Panc1 (cell line): Measurements from ENCODE around the gene AOAH. TPM values are rescaled to one million over a fixed set of nuclear protein-coding genes. Genes with fewer than 3 reads are reported as not detected.

ENCODE experiments used
- ATAC-seq: fragments of 200-7000 bp; cut with Tn5 transposase; 2 replicates; pipeline ENCODE4 v1.9.1; 2020; ENCODE audit warnings: mild to moderate bottlenecking, moderate library complexity
- BruUV-seq: library from RNA; stranded (reverse); fragments of 400-500 nt; replicated peaks from 2 replicates; lab custom pipeline; 2021; lab: Mats Ljungman, UMichigan
- CTCF ChIA-PET: fragments of 300-600 bp; sonication (Branson Sonifier 250); formaldehyde crosslinking; loops from one replicate; lab custom pipeline; 2022; ENCODE audit warnings: antibody characterized with exemption; lab: Charles Lee
- POLR2A ChIA-PET: fragments of 300-600 bp; sonication (Branson Sonifier 250); formaldehyde crosslinking; loops from one replicate; lab custom pipeline; 2022; ENCODE audit warnings: antibody characterized with exemption; lab: Charles Lee
- DNase-seq: peaks from one replicate; pipeline ENCODE4 v3.0.0-alpha.2; 2010; ENCODE audit warnings: low read depth, low spot score
- H3K27ac ChIP-seq: 2 replicates; pipeline ENCODE4 v1.5.1; 2011; ENCODE audit warnings: mild to moderate bottlenecking, low read length, inconsistent platforms
- H3K27me3 ChIP-seq: fragments of 200-500 bp; sonication (Bioruptor generic); 2 replicates; pipeline ENCODE4 v1.6.0; 2014; ENCODE audit warnings: low read length, inconsistent platforms; ENCODE audit not compliant: control insufficient read depth, insufficient read depth
- H3K36me3 ChIP-seq: fragments of 200-500 bp; sonication (Bioruptor generic); 2 replicates; pipeline ENCODE4 v1.5.1; 2014; ENCODE audit warnings: inconsistent platforms, mild to moderate bottlenecking, low read length, moderate library complexity; ENCODE audit not compliant: control insufficient read depth, insufficient read depth
- H3K4me1 ChIP-seq: 2 replicates; pipeline ENCODE4 v1.5.1; 2011; ENCODE audit warnings: inconsistent platforms, mild to moderate bottlenecking, low read length, moderate library complexity; ENCODE audit not compliant: control insufficient read depth, insufficient read depth
- H3K4me3 ChIP-seq, 2 experiments: 2 replicates each; pipeline ENCODE4 v1.5.1; 2011 to 2012; ENCODE audit warnings: low read depth in 2 of 2, low read length in 2 of 2, mild to moderate bottlenecking in 2 of 2, inconsistent platforms in 1 of 2, moderate library complexity in 1 of 2
- H3K9me3 ChIP-seq: fragments of 200-500 bp; sonication (Bioruptor generic); 2 replicates; pipeline ENCODE4 v1.5.1; 2014; ENCODE audit warnings: low read depth, mild to moderate bottlenecking, inconsistent platforms, low read length, moderate library complexity; ENCODE audit not compliant: control insufficient read depth, insufficient read depth
- CTCF ChIP-seq: fragments of 450-650 bp; IDR thresholded peaks from 2 replicates; pipeline ENCODE4 v1.5.1; 2017; ENCODE audit warnings: mild to moderate bottlenecking
- POLR2AphosphoS5 ChIP-seq: IDR thresholded peaks from 2 replicates; pipeline ENCODE4 v1.6.1; 2012; ENCODE audit warnings: mild to moderate bottlenecking, low read depth, low read length, moderate library complexity
- REST ChIP-seq, 2 experiments: IDR thresholded peaks; 2 replicates each; pipeline ENCODE4 v1.6.1; 2011 to 2012; ENCODE audit warnings: low read depth in 2 of 2, control low read depth in 1 of 2, low read length in 1 of 2, mild to moderate bottlenecking in 1 of 2, moderate library complexity in 1 of 2; ENCODE audit not compliant: insufficient read depth in 1 of 2
- SIN3A ChIP-seq: IDR thresholded peaks from 2 replicates; pipeline ENCODE4 v1.6.1; 2012; ENCODE audit warnings: low read depth, mild to moderate bottlenecking, low read length, moderate library complexity, borderline replicate concordance; ENCODE audit not compliant: insufficient read depth
- TCF7L2 ChIP-seq: IDR thresholded peaks from 2 replicates; pipeline ENCODE4 v1.6.1; 2011; ENCODE audit warnings: mild to moderate bottlenecking, low read depth, low read length, inconsistent platforms
- in situ Hi-C: cut with HindIII; loops from 2 replicates; pipeline ENCODE4 v1.10.0; 2016; ENCODE audit warnings: low sequenced_read_pairs, low pct_unique_long_range_greater_than_20kb
- intact Hi-C: fragments of 100-400 bp; cut with micrococcal nuclease; formaldehyde crosslinking; loops from one replicate; pipeline ENCODE4 v1.10.0; 2022; ENCODE audit not compliant: unreplicated experiment
- total RNA-seq: library from RNA; stranded (reverse); gene quantifications from one replicate; pipeline ENCODE4 v1.2.1, GENCODE V29; 2021; ENCODE audit not compliant: unreplicated experiment

The AOAH gene
- total RNA-seq, 1 experiment from 2014 or later: 0.31 TPM

- no peaks in the 10 kb centered on the region for H3K9me3 ChIP-seq
- BruUV-seq: no TSS peak
- no peaks in the 10 kb centered on the region for H3K4me1 ChIP-seq
- ChIA-PET CTCF (no interaction called here), POLR2A (no interaction called here)
- H3K36me3 ChIP-seq: no peaks in the 10 kb centered on the region
- no peaks in the 10 kb centered on the region for H3K27me3 ChIP-seq
- in situ Hi-C loops: no loop called here
- intact Hi-C loops: no loop called here
- no peak overlapping the region for H3K27ac ChIP-seq
- TF ChIP-seq POLR2AphosphoS5: no peak
- TF ChIP-seq CTCF: no peak
- no peak for TF ChIP-seq REST (IDR thresholded peaks at IDR 0.05; ENCODE audit: insufficient read depth in 1 of 2, low read depth in 2 of 2, low read length in 1 of 2)
- no peak for TF ChIP-seq TCF7L2
- TF ChIP-seq SIN3A: no peak
- H3K4me3 ChIP-seq: no peak overlapping the region
- no peak for DNase-seq
- ATAC-seq: no peak
Measured at GRCh38 chr7:36621396-36621795, 102.9 kb downstream of the AOAH start.

DNA sequence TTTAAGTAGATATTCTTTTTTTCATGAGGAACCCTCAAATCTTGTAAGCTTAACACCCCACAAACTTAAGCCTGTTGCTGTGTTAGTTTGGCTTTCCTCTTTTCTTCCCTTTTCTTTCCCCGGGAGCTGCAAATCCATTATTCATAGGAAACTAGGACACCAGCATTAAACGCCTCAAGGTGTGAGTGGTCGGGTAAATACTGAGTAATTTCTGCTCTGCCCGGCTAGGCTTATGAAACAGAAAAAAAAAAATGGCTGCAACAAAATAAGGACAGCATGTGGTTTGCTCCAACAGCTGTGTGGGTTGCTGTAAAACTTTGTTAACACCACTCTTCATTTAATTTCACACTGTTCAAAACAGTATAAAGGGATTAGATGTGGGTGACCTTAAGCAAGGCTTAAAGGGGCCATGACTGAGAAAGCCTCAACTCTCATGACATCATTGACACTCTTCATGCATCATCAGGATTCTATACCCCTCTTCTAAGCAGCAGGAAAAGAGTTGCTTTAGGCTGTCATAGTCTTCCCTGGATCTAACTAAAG, 104.1 kb downstream of the AOAH start:
- ChIA-PET CTCF (no interaction called here), POLR2A (no interaction called here)
- H3K4me3 ChIP-seq: no peak overlapping the region
- no peak overlapping the region for H3K27ac ChIP-seq
- in situ Hi-C loops (no loop called here), intact Hi-C loops (no loop called here)
- no peaks in the 10 kb centered on the region for H3K9me3 ChIP-seq
- no peaks in the 10 kb centered on the region for H3K4me1 ChIP-seq
- DNase-seq (no peak), ATAC-seq (no peak)
- no peaks in the 10 kb centered on the region for H3K36me3 ChIP-seq
- no peaks in the 10 kb centered on the region for H3K27me3 ChIP-seq
- TF ChIP-seq POLR2AphosphoS5: no peak
- no peak for TF ChIP-seq SIN3A
- no peak for TF ChIP-seq TCF7L2
- no peak for TF ChIP-seq CTCF
- no TSS peak for BruUV-seq
